ENCODE results near the gene NMNAT2. TPM values are rescaled to one million over a fixed set of nuclear protein-coding genes. Genes with fewer than 3 reads are reported as not detected.

NMNAT2 gene
- 3.8 TPM for polyA plus RNA-seq (2013, experiment 1 of 2)
- polyA plus RNA-seq (2013, experiment 2 of 2) = 3.8 TPM

GRCh38 chr1:183417772-183418491 is at the start of gene NMNAT2:
TSS of gene NMNAT2 (minus strand) at chr1:183418380. CDS start at chr1:183418267, 113 bp downstream.
- Histone ChIP-seq H3K27me3 (ENCODE audit: insufficient read depth, low read length, poor library complexity) (peaks cover 6% of the 10 kb centered on the region), H3K56ac (ENCODE audit: low read length) (peak within 1 kb of the TSS; percentile 76), H3K27ac (ENCODE audit: low read depth, low read length) (no peak within 1 kb of the TSS), H3K4me3 (ENCODE audit: low read length) (peak within 1 kb of the TSS; percentile 61), H2AK5ac (ENCODE audit: low read length) (no peak within 1 kb of the TSS), H3K4me1 (ENCODE audit: control insufficient read depth, low read depth, low read length) (peaks cover 2% of the 10 kb centered on the region), H3K4ac (ENCODE audit: low read depth, low read length) (no peak within 1 kb of the TSS), H3K79me1 (ENCODE audit: low read length) (no peaks in the 10 kb centered on the region), H3K23ac (ENCODE audit: low read length) (no peak within 1 kb of the TSS), H2BK15ac (replicated peaks; ENCODE audit: low read depth) (no peak within 1 kb of the TSS), H4K5ac (ENCODE audit: low read length) (no peak within 1 kb of the TSS), H3K79me2 (ENCODE audit: control insufficient read depth, insufficient read depth, low read length) (no peaks in the 10 kb centered on the region), H3K4me2 (ENCODE audit: low read length) (peak within 1 kb of the TSS; percentile 99), H3K36me3 (ENCODE audit: control insufficient read depth, insufficient read depth, low read length) (no peaks in the 10 kb centered on the region), H2BK5ac (ENCODE audit: low read length) (no peak within 1 kb of the TSS), H3K9ac (ENCODE audit: low read length) (peak within 1 kb of the TSS; percentile 44), H2BK120ac (ENCODE audit: low read depth, low read length) (no peak within 1 kb of the TSS), H3K18ac (ENCODE audit: low read length) (no peak within 1 kb of the TSS), H4K8ac (ENCODE audit: low read depth, low read length) (no peak within 1 kb of the TSS)
- DNase-seq = peak; percentile 76
- no CpG with 5 or more reads among the region's 45 CpGs for WGBS (ENCODE audit: extremely low coverage, insufficient coverage, low lambda C conversion rate)

- H3K4me3 ChIP-seq (ENCODE audit: low read length) = no peak overlapping the region
- no peaks in the 10 kb centered on the region for H3K4me1 ChIP-seq (ENCODE audit: control insufficient read depth, low read depth, low read length)
- H3K18ac ChIP-seq (ENCODE audit: low read length) = no peak overlapping the region
- no peaks in the 10 kb centered on the region for H3K27me3 ChIP-seq (ENCODE audit: insufficient read depth, low read length, poor library complexity)
- no peak for DNase-seq
- H2AK5ac ChIP-seq (ENCODE audit: low read length) = no peak overlapping the region
- H2BK15ac ChIP-seq (replicated peaks; ENCODE audit: low read depth) = no peak overlapping the region
- H2BK120ac ChIP-seq (ENCODE audit: low read depth, low read length) = no peak overlapping the region
- peaks cover 3% of the 10 kb centered on the region for H3K79me2 ChIP-seq (ENCODE audit: control insufficient read depth, insufficient read depth, low read length)
- no peak overlapping the region for H3K4me2 ChIP-seq (ENCODE audit: low read length)
- H3K9ac ChIP-seq (ENCODE audit: low read length) = no peak overlapping the region
- no peaks in the 10 kb centered on the region for H3K36me3 ChIP-seq (ENCODE audit: control insufficient read depth, insufficient read depth, low read length)
- H4K8ac ChIP-seq (ENCODE audit: low read depth, low read length) = no peak overlapping the region
- H4K5ac ChIP-seq (ENCODE audit: low read length) = no peak overlapping the region
- no peak overlapping the region for H3K4ac ChIP-seq (ENCODE audit: low read depth, low read length)
- no peak overlapping the region for H2BK5ac ChIP-seq (ENCODE audit: low read length)
- H3K23ac ChIP-seq (ENCODE audit: low read length) = no peak overlapping the region
- no CpG with 5 or more reads among the region's 1 CpG for whole genome bisulfite sequencing (ENCODE audit: extremely low coverage, insufficient coverage, low lambda C conversion rate)
- H3K27ac ChIP-seq (ENCODE audit: low read depth, low read length) = no peak overlapping the region
- H3K79me1 ChIP-seq (ENCODE audit: low read length) = no peaks in the 10 kb centered on the region
- H3K56ac ChIP-seq (ENCODE audit: low read length) = no peak overlapping the region
These were observed 49.5 kb upstream of the NMNAT2 start for GRCh38 chr1:183467687-183468086.

- Histone ChIP-seq H3K56ac (ENCODE audit: low read length) (no peak overlapping the region), H3K27ac (ENCODE audit: low read depth, low read length) (no peak overlapping the region), H2BK15ac (replicated peaks; ENCODE audit: low read depth) (no peak overlapping the region), H3K23ac (ENCODE audit: low read length) (no peak overlapping the region), H4K8ac (ENCODE audit: low read depth, low read length) (no peak overlapping the region), H3K4me3 (ENCODE audit: low read length) (no peak overlapping the region), H3K4me1 (ENCODE audit: control insufficient read depth, low read depth, low read length) (no peaks in the 10 kb centered on the region), H3K18ac (ENCODE audit: low read length) (no peak overlapping the region), H3K9ac (ENCODE audit: low read length) (no peak overlapping the region), H2BK5ac (ENCODE audit: low read length) (no peak overlapping the region), H3K79me1 (ENCODE audit: low read length) (no peaks in the 10 kb centered on the region), H3K36me3 (ENCODE audit: control insufficient read depth, insufficient read depth, low read length) (no peaks in the 10 kb centered on the region), H3K4me2 (ENCODE audit: low read length) (no peak overlapping the region), H2AK5ac (ENCODE audit: low read length) (no peak overlapping the region), H3K79me2 (ENCODE audit: control insufficient read depth, insufficient read depth, low read length) (no peaks in the 10 kb centered on the region), H3K4ac (ENCODE audit: low read depth, low read length) (no peak overlapping the region), H2BK120ac (ENCODE audit: low read depth, low read length) (peak overlapping the region; percentile 38), H4K5ac (ENCODE audit: low read length) (no peak overlapping the region), H3K27me3 (ENCODE audit: insufficient read depth, low read length, poor library complexity) (no peaks in the 10 kb centered on the region)
- WGBS (ENCODE audit: extremely low coverage, insufficient coverage, low lambda C conversion rate) = no CpG with 5 or more reads among the region's 2 CpGs
- no peak for DNase-seq
These were observed 48.6 kb upstream of the NMNAT2 start for GRCh38 chr1:183466781-183467180.

GRCh38 chr1:183463566-183463965 is 45.4 kb upstream of the NMNAT2 start:
- WGBS (ENCODE audit: extremely low coverage, insufficient coverage, low lambda C conversion rate) = no CpG with 5 or more reads among the region's 2 CpGs
- no peak overlapping the region for H2BK5ac ChIP-seq (ENCODE audit: low read length)
- no peak overlapping the region for H3K4me3 ChIP-seq (ENCODE audit: low read length)
- no peak overlapping the region for H3K27ac ChIP-seq (ENCODE audit: low read depth, low read length)
- no peak overlapping the region for H2AK5ac ChIP-seq (ENCODE audit: low read length)
- H4K8ac ChIP-seq (ENCODE audit: low read depth, low read length) = no peak overlapping the region
- H3K9ac ChIP-seq (ENCODE audit: low read length) = no peak overlapping the region
- H3K4ac ChIP-seq (ENCODE audit: low read depth, low read length) = no peak overlapping the region
- H3K4me1 ChIP-seq (ENCODE audit: control insufficient read depth, low read depth, low read length) = no peaks in the 10 kb centered on the region
- H3K18ac ChIP-seq (ENCODE audit: low read length) = no peak overlapping the region
- no peak overlapping the region for H3K56ac ChIP-seq (ENCODE audit: low read length)
- DNase-seq = no peak
- no peaks in the 10 kb centered on the region for H3K27me3 ChIP-seq (ENCODE audit: insufficient read depth, low read length, poor library complexity)
- no peak overlapping the region for H3K23ac ChIP-seq (ENCODE audit: low read length)
- H3K79me1 ChIP-seq (ENCODE audit: low read length) = no peaks in the 10 kb centered on the region
- no peaks in the 10 kb centered on the region for H3K36me3 ChIP-seq (ENCODE audit: control insufficient read depth, insufficient read depth, low read length)
- no peak overlapping the region for H3K4me2 ChIP-seq (ENCODE audit: low read length)
- H4K5ac ChIP-seq (ENCODE audit: low read length) = no peak overlapping the region
- H2BK120ac ChIP-seq (ENCODE audit: low read depth, low read length) = no peak overlapping the region
- H3K79me2 ChIP-seq (ENCODE audit: control insufficient read depth, insufficient read depth, low read length) = no peaks in the 10 kb centered on the region
- no peak overlapping the region for H2BK15ac ChIP-seq (replicated peaks; ENCODE audit: low read depth)

- Histone ChIP-seq H3K4me3 (ENCODE audit: low read length) (no peak overlapping the region), H2BK120ac (ENCODE audit: low read depth, low read length) (peak overlapping the region; percentile 61), H3K27me3 (ENCODE audit: insufficient read depth, low read length, poor library complexity) (no peaks in the 10 kb centered on the region), H3K4me1 (ENCODE audit: control insufficient read depth, low read depth, low read length) (no peaks in the 10 kb centered on the region), H3K79me1 (ENCODE audit: low read length) (no peaks in the 10 kb centered on the region), H3K79me2 (ENCODE audit: control insufficient read depth, insufficient read depth, low read length) (no peaks in the 10 kb centered on the region), H3K18ac (ENCODE audit: low read length) (peak overlapping the region; percentile 51), H3K23ac (ENCODE audit: low read length) (no peak overlapping the region), H3K9ac (ENCODE audit: low read length) (no peak overlapping the region), H3K27ac (ENCODE audit: low read depth, low read length) (no peak overlapping the region), H3K36me3 (ENCODE audit: control insufficient read depth, insufficient read depth, low read length) (no peaks in the 10 kb centered on the region), H4K5ac (ENCODE audit: low read length) (no peak overlapping the region), H2BK5ac (ENCODE audit: low read length) (no peak overlapping the region), H3K4ac (ENCODE audit: low read depth, low read length) (no peak overlapping the region), H2BK15ac (replicated peaks; ENCODE audit: low read depth) (peak overlapping the region; percentile 74), H4K8ac (ENCODE audit: low read depth, low read length) (no peak overlapping the region), H3K56ac (ENCODE audit: low read length) (no peak overlapping the region), H3K4me2 (ENCODE audit: low read length) (no peak overlapping the region), H2AK5ac (ENCODE audit: low read length) (no peak overlapping the region)
- WGBS (ENCODE audit: extremely low coverage, insufficient coverage, low lambda C conversion rate) = no CpG with 5 or more reads among the region's 1 CpG
- DNase-seq = peak; percentile 92
These were observed 43.2 kb upstream of the NMNAT2 start for GRCh38 chr1:183461350-183461749.

- Histone ChIP-seq H4K8ac (ENCODE audit: low read depth, low read length) (no peak overlapping the region), H3K79me1 (ENCODE audit: low read length) (no peaks in the 10 kb centered on the region), H3K56ac (ENCODE audit: low read length) (no peak overlapping the region), H3K23ac (ENCODE audit: low read length) (no peak overlapping the region), H2AK5ac (ENCODE audit: low read length) (no peak overlapping the region), H3K27me3 (ENCODE audit: insufficient read depth, low read length, poor library complexity) (no peaks in the 10 kb centered on the region), H2BK5ac (ENCODE audit: low read length) (no peak overlapping the region), H3K27ac (ENCODE audit: low read depth, low read length) (no peak overlapping the region), H3K36me3 (ENCODE audit: control insufficient read depth, insufficient read depth, low read length) (no peaks in the 10 kb centered on the region), H3K4ac (ENCODE audit: low read depth, low read length) (peak overlapping the region; percentile 59), H4K5ac (ENCODE audit: low read length) (no peak overlapping the region), H3K18ac (ENCODE audit: low read length) (no peak overlapping the region), H3K9ac (ENCODE audit: low read length) (no peak overlapping the region), H3K79me2 (ENCODE audit: control insufficient read depth, insufficient read depth, low read length) (no peaks in the 10 kb centered on the region), H3K4me3 (ENCODE audit: low read length) (no peak overlapping the region), H2BK120ac (ENCODE audit: low read depth, low read length) (no peak overlapping the region), H3K4me2 (ENCODE audit: low read length) (no peak overlapping the region), H2BK15ac (replicated peaks; ENCODE audit: low read depth) (no peak overlapping the region), H3K4me1 (ENCODE audit: control insufficient read depth, low read depth, low read length) (no peaks in the 10 kb centered on the region)
- no peak for DNase-seq
- WGBS (ENCODE audit: extremely low coverage, insufficient coverage, low lambda C conversion rate) = no CpG with 5 or more reads among the region's 2 CpGs
These were observed 42.4 kb upstream of the NMNAT2 start for GRCh38 chr1:183460596-183460995.

Measured in mesendoderm (in vitro differentiated cells).